B cell (primary cell): ENCODE measurements around the gene GPRC5B. TPM values are rescaled to one million over a fixed set of nuclear protein-coding genes. Genes with fewer than 3 reads are reported as not detected.

Experiments used
- ATAC-seq: fragments of 200-7000 bp; cut with Tn5 transposase; one replicate; pipeline ENCODE4 v1.10.0; 2021; ENCODE audit warnings: low read depth, mild to moderate bottlenecking, moderate number of reproducible peaks, moderate library complexity
- CTCF ChIA-PET: fragments of 350-600 bp; sonication (Branson Sonifier 250); formaldehyde crosslinking; loops from one replicate; lab custom pipeline; 2021; ENCODE audit warnings: antibody characterized with exemption, inconsistent platforms; lab: Charles Lee
- POLR2A ChIA-PET: fragments of 350-600 bp; sonication (Branson Sonifier 250); formaldehyde crosslinking; loops from one replicate; lab custom pipeline; 2021; ENCODE audit warnings: antibody characterized with exemption; lab: Charles Lee
- DNase-seq: peaks from one replicate; pipeline ENCODE4 v3.0.0; 2013
- H2AFZ ChIP-seq: 2 replicates; pipeline ENCODE4 v1.6.1; 2012; ENCODE audit warnings: mild to moderate bottlenecking, low read depth, low read length; ENCODE audit not compliant: insufficient read depth, poor library complexity, severe bottlenecking
- H3K27ac ChIP-seq, 2 donors: 1 replicate in 1 of 2; 2 replicates in 1 of 2; pipeline ENCODE4 v1.5.1; 2012 to 2013; ENCODE audit warnings: low read length in 2 of 2, mild to moderate bottlenecking in 2 of 2, moderate library complexity in 1 of 2
- H3K27me3 ChIP-seq, 4 experiments: fragments of 200-600 bp in 1 of 4; sonication (generic) in 1 of 4; replicated peaks in 1 of 4; 1 replicate in 2 of 4; 2 replicates in 2 of 4; pipeline versions ENCODE4 v1.6.1 to v1.7.0; 2013 to 2016; ENCODE audit warnings: low read length in 3 of 4, mild to moderate bottlenecking in 2 of 4, mixed read lengths in 1 of 4, moderate library complexity in 1 of 4; ENCODE audit not compliant: insufficient read depth in 4 of 4, control insufficient read depth in 3 of 4; ENCODE audit errors: control extremely low read depth in 1 of 4
- H3K36me3 ChIP-seq, 2 experiments: replicated peaks in 1 of 2; 1 replicate in 1 of 2; 2 replicates in 1 of 2; pipeline versions ENCODE4 v1.6.1 to v1.7.1; 2013; ENCODE audit warnings: low read length in 1 of 2; ENCODE audit not compliant: insufficient read depth in 2 of 2, control insufficient read depth in 1 of 2; ENCODE audit errors: control extremely low read depth in 1 of 2, extremely low read depth in 1 of 2
- H3K4me1 ChIP-seq, 2 donors: fragments of 200-600 bp in 1 of 2; sonication (generic) in 1 of 2; 1 replicate in 1 of 2; 2 replicates in 1 of 2; pipeline versions ENCODE4 v1.5.1 to v1.6.1; 2013 to 2017; ENCODE audit warnings: low read length in 2 of 2; ENCODE audit not compliant: control insufficient read depth in 2 of 2, insufficient read depth in 2 of 2
- H3K4me2 ChIP-seq: replicated peaks from 2 replicates; pipeline ENCODE3; 2012; ENCODE audit warnings: mild to moderate bottlenecking, low read depth, low read length; ENCODE audit not compliant: poor library complexity, severe bottlenecking
- H3K4me3 ChIP-seq, 5 experiments: fragments of 200-600 bp in 1 of 5; sonication (generic) in 1 of 5; 1 replicate in 3 of 5; 2 replicates in 2 of 5; pipeline versions ENCODE4 v1.5.1 to v1.7.0; 2011 to 2016; ENCODE audit warnings: low read length in 4 of 5, mild to moderate bottlenecking in 4 of 5, low read depth in 2 of 5, control low read depth in 1 of 5, moderate library complexity in 1 of 5; ENCODE audit not compliant: insufficient read depth in 1 of 5; ENCODE audit errors: control extremely low read depth in 1 of 5, extremely low read depth in 1 of 5
- H3K79me2 ChIP-seq: fragments of 200-600 bp; sonication (generic); one replicate; pipeline ENCODE4 v1.6.0; 2016; ENCODE audit warnings: low read length; ENCODE audit not compliant: control insufficient read depth, insufficient read depth
- H3K9ac ChIP-seq: fragments of 200-600 bp; sonication (generic); 2 replicates; pipeline ENCODE4 v1.6.1; 2017; ENCODE audit warnings: mild to moderate bottlenecking, low read length, moderate library complexity
- H3K9me3 ChIP-seq, 3 donors: one replicate each; pipeline versions ENCODE4 v1.6.1 to v1.7.1; 2013; ENCODE audit warnings: low read length in 2 of 3; ENCODE audit not compliant: control insufficient read depth in 2 of 3, insufficient read depth in 1 of 3; ENCODE audit errors: control extremely low read depth in 1 of 3
- H4K20me1 ChIP-seq: 2 replicates; pipeline ENCODE4 v1.6.0; 2012; ENCODE audit warnings: mild to moderate bottlenecking, low read length; ENCODE audit not compliant: insufficient read depth, control insufficient read depth, poor library complexity, severe bottlenecking
- H3K27ac Mint-ChIP-seq: one replicate; pipeline ENCODE4 v1.8.0; 2021; ENCODE audit warnings: mixed read lengths
- H3K27me3 Mint-ChIP-seq: one replicate; pipeline ENCODE4 v1.8.0; 2021; ENCODE audit warnings: mixed read lengths
- H3K4me1 Mint-ChIP-seq: one replicate; pipeline ENCODE4 v1.8.0; 2021; ENCODE audit warnings: mixed read lengths
- H3K4me3 Mint-ChIP-seq: one replicate; pipeline ENCODE4 v1.8.0; 2021; ENCODE audit warnings: mixed read lengths
- H3K9me3 Mint-ChIP-seq: one replicate; pipeline ENCODE4 v1.8.0; 2022; ENCODE audit warnings: mixed read lengths; ENCODE audit not compliant: insufficient read depth
- CTCF ChIP-seq: fragments of 200-600 bp; IDR thresholded peaks from one replicate; pipeline ENCODE4 v1.8.0; 2022; ENCODE audit warnings: antibody characterized with exemption, mild to moderate bottlenecking
- EZH2 ChIP-seq: IDR thresholded peaks from 2 replicates; pipeline ENCODE4 v1.6.1; 2012; ENCODE audit warnings: borderline replicate concordance, low read depth, mild to moderate bottlenecking, moderate library complexity, low read length; ENCODE audit not compliant: insufficient read depth, poor library complexity, severe bottlenecking
- WGBS: methylation state at CpG from one replicate; pipeline ENCODE4 v1.1.5; 2013; ENCODE audit warnings: missing lambda C conversion rate; ENCODE audit not compliant: insufficient coverage; 5-methylcytosine and 5-hydroxymethylcytosine counted together
- intact Hi-C: fragments of 100-400 bp; cut with micrococcal nuclease; formaldehyde crosslinking; loops from one replicate; pipeline ENCODE4 v1.10.0; 2022
- polyA plus RNA-seq: library from polyadenylated mRNA; depleted of rRNA; stranded (reverse); fragments of >200 nt; gene quantifications from 2 replicates; pipeline ENCODE4 v1.2.3, GENCODE V29; 2012
- total RNA-seq, 2 donors: library from RNA; stranded (reverse); fragments of 120-200 nt in 1 of 2; gene quantifications; 1 replicate in 1 of 2; 2 replicates in 1 of 2; pipeline versions ENCODE4 v1.2.3 to v1.2.4, GENCODE V29; 2013 to 2022

The GPRC5B gene
- total and polyA plus RNA-seq, 2 donors (not counting 1 experiment from before 2014, with no cell fraction given): not detected

- Histone ChIP-seq H4K20me1 (no peaks in the 10 kb centered on the region), H3K9me3 (no peaks in the 10 kb centered on the region), H3K9ac (no peak overlapping the region), H3K4me2 (no peak overlapping the region), H2AFZ (no peak overlapping the region), H3K79me2 (no peaks in the 10 kb centered on the region), H3K27me3 (no peaks in the 10 kb centered on the region), H3K27ac (no peak overlapping the region), H3K36me3 (no peaks in the 10 kb centered on the region), H3K4me3 (no peak overlapping the region), H3K4me1 (no peaks in the 10 kb centered on the region)
- DNase-seq (no peak), ATAC-seq (no peak)
- intact Hi-C loops: no loop called here
- TF ChIP-seq CTCF (no peak), EZH2 (no peak)
- H3K27ac Mint-ChIP-seq: no peak overlapping the region
- CTCF ChIA-PET: interaction anchor here (0.9 kb wide), 1 partner anchor 467 kb away, joined by 3 read pairs; no protein-coding TSS in a partner anchor
- H3K4me3 Mint-ChIP-seq: no peak overlapping the region
- 89% methylated on average over 10 of the region's 22 CpGs for WGBS
- H3K9me3 Mint-ChIP-seq: no peaks in the 10 kb centered on the region
- H3K4me1 Mint-ChIP-seq: no peaks in the 10 kb centered on the region
- peaks cover 9% of the 10 kb centered on the region for H3K27me3 Mint-ChIP-seq
- POLR2A ChIA-PET: no interaction called here
These were observed 26.2 kb downstream of the GPRC5B start for GRCh38 chr16:19858340-19859018.

GRCh38 chr16:19857593-19858339 is 26.9 kb downstream of the GPRC5B start:
- Mint-ChIP-seq H3K9me3 (no peaks in the 10 kb centered on the region), H3K27me3 (peaks cover 9% of the 10 kb centered on the region), H3K4me3 (no peak overlapping the region), H3K27ac (no peak overlapping the region), H3K4me1 (no peaks in the 10 kb centered on the region)
- DNase-seq (no peak), ATAC-seq (no peak)
- no peak overlapping the region for H3K4me3 ChIP-seq
- H4K20me1 ChIP-seq: no peaks in the 10 kb centered on the region
- intact Hi-C loops: no loop called here
- H3K36me3 ChIP-seq: no peaks in the 10 kb centered on the region
- CTCF ChIA-PET: no interaction called here
- no peak overlapping the region for H2AFZ ChIP-seq
- H3K9me3 ChIP-seq: no peaks in the 10 kb centered on the region
- H3K4me2 ChIP-seq: no peak overlapping the region
- 85% methylated on average over 9 of the region's 16 CpGs for WGBS
- no peak for TF ChIP-seq EZH2
- POLR2A ChIA-PET: no interaction called here
- no peak overlapping the region for H3K27ac ChIP-seq
- H3K79me2 ChIP-seq: no peaks in the 10 kb centered on the region
- no peak overlapping the region for H3K9ac ChIP-seq
- H3K4me1 ChIP-seq: no peaks in the 10 kb centered on the region
- H3K27me3 ChIP-seq: no peaks in the 10 kb centered on the region
